ENCODE data around the gene SMYD4. TPM values are rescaled to one million over a fixed set of nuclear protein-coding genes. Genes with fewer than 3 reads are reported as not detected.

Gene SMYD4
- total RNA-seq, 2 experiments from 2014 or later, result 22.2 to 22.7 TPM

- ChIA-PET POLR2A (interaction anchor here (1.1 to 1.4 kb wide), 2 partner anchors 22 to 52 kb away, joined by 3 to 5 read pairs; partner anchors contain the start of gene SERPINF1), CTCF (interaction anchor here (0.8 to 3.3 kb wide), 8 partner anchors 9 to 125 kb away, joined by 3 to 16 read pairs (median 4); partner anchors contain the start of gene WDR81)
- no peaks in the 10 kb centered on the region for H3K4me1 Mint-ChIP-seq (ENCODE audit: low read depth)
- no peak for DNase-seq
- H3K9me3 Mint-ChIP-seq, result no peaks in the 10 kb centered on the region
- H3K27me3 Mint-ChIP-seq, result no peaks in the 10 kb centered on the region
- ATAC-seq, result no peak
- no peak for TF ChIP-seq CTCF (IDR thresholded peaks at IDR 0.05)
- H3K36me3 Mint-ChIP-seq (ENCODE audit: low read depth), result peaks cover 40% of the 10 kb centered on the region
- intact Hi-C loops (cut with micrococcal nuclease), result no loop called here
- no peak overlapping the region for H3K4me3 Mint-ChIP-seq
- no peak overlapping the region for H3K27ac Mint-ChIP-seq
Measured at GRCh38 chr17:1783271-1783670, 46.4 kb downstream of the SMYD4 start.

- ATAC-seq, result no peak
- no peaks in the 10 kb centered on the region for H3K27me3 Mint-ChIP-seq
- no peak for TF ChIP-seq CTCF (IDR thresholded peaks at IDR 0.05)
- no peak for DNase-seq
- intact Hi-C loops (cut with micrococcal nuclease), result no loop called here
- no peak overlapping the region for H3K4me3 Mint-ChIP-seq
- no peaks in the 10 kb centered on the region for H3K9me3 Mint-ChIP-seq
- H3K27ac Mint-ChIP-seq, result no peak overlapping the region
- POLR2A ChIA-PET, result interaction anchor here (1.0 to 1.4 kb wide), 2 partner anchors 9 to 21 kb away, joined by 4 to 5 read pairs; partner anchors contain the start of gene SERPINF1
- peaks cover 43% of the 10 kb centered on the region for H3K36me3 Mint-ChIP-seq (ENCODE audit: low read depth)
- H3K4me1 Mint-ChIP-seq (ENCODE audit: low read depth), result no peaks in the 10 kb centered on the region
- CTCF ChIA-PET, result interaction anchor here (1.4 to 3.3 kb wide), 3 partner anchors 10 to 123 kb away, joined by 3 to 16 read pairs (median 3); no protein-coding TSS in a partner anchor
Measured at GRCh38 chr17:1782171-1782567, 47.5 kb downstream of the SMYD4 start.

- ChIA-PET CTCF (interaction anchor here (0.7 to 1.0 kb wide), 3 partner anchors 10 to 58 kb away, joined by 3 to 4 read pairs (median 3); no protein-coding TSS in a partner anchor), POLR2A (interaction anchor here (1.0 to 1.6 kb wide), 2 partner anchors 13 to 14 kb away, joined by 3 read pairs; no protein-coding TSS in a partner anchor)
- no peak for DNase-seq
- Mint-ChIP-seq H3K27ac (no peak overlapping the region), H3K9me3 (no peaks in the 10 kb centered on the region), H3K27me3 (no peaks in the 10 kb centered on the region), H3K4me1 (ENCODE audit: low read depth) (no peaks in the 10 kb centered on the region), H3K36me3 (ENCODE audit: low read depth) (peaks cover 36% of the 10 kb centered on the region), H3K4me3 (no peak overlapping the region)
- intact Hi-C loops (cut with micrococcal nuclease), result loop anchor here (10.0 kb wide), 1 partner anchor 55 kb away; the partner anchor contains the start of gene WDR81
- ATAC-seq, result no peak
- TF ChIP-seq CTCF (IDR thresholded peaks at IDR 0.05), result no peak
Measured at GRCh38 chr17:1779571-1780131, 50.1 kb downstream of the SMYD4 start.

DNA sequence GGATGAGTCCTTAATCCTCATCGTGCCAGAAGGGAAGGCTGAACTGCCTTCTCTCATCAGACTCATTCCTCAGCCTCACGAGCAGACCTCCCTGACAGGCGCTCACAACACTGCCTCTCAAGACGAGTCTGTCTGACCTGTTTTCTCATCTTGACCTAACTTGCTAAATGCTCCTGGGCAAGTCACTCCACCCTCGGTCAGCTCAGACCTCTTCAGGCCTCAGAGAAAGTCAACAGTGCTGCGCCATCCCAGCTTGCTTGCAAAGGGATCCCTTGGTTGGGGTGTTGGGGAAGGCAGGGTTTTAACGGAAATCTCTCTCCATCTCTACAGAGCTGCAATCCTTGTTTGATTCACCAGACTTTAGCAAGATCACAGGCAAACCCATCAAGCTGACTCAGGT, 52.8 kb downstream of the SMYD4 start:
- CTCF ChIA-PET, result interaction anchor here (1.6 kb wide), 1 partner anchor 56 kb away, joined by 5 read pairs; no protein-coding TSS in a partner anchor
- Mint-ChIP-seq H3K4me3 (no peak overlapping the region), H3K9me3 (no peaks in the 10 kb centered on the region), H3K27me3 (no peaks in the 10 kb centered on the region), H3K4me1 (ENCODE audit: low read depth) (peaks cover 3% of the 10 kb centered on the region), H3K27ac (peak overlapping the region; percentile 12), H3K36me3 (ENCODE audit: low read depth) (peaks cover 16% of the 10 kb centered on the region)
- DNase-seq (no peak), ATAC-seq (no peak)
- POLR2A ChIA-PET, result interaction anchor here (0.8 to 1.4 kb wide), 2 partner anchors 16 to 58 kb away, joined by 3 read pairs; no protein-coding TSS in a partner anchor
- intact Hi-C loops (cut with micrococcal nuclease), result loop anchor here (10.0 kb wide), 1 partner anchor 52 kb away; the partner anchor contains the start of gene WDR81
- TF ChIP-seq CTCF (IDR thresholded peaks at IDR 0.05), result no peak

GRCh38 chr17:1776328-1776727, 53.4 kb downstream of the SMYD4 start:
- Mint-ChIP-seq H3K27ac (no peak overlapping the region), H3K4me3 (no peak overlapping the region), H3K4me1 (ENCODE audit: low read depth) (peaks cover 5% of the 10 kb centered on the region), H3K36me3 (ENCODE audit: low read depth) (peaks cover 12% of the 10 kb centered on the region), H3K9me3 (no peaks in the 10 kb centered on the region), H3K27me3 (no peaks in the 10 kb centered on the region)
- intact Hi-C loops (cut with micrococcal nuclease), result loop anchor here (10.0 kb wide), 1 partner anchor 52 kb away; the partner anchor contains the start of gene WDR81
- TF ChIP-seq CTCF (IDR thresholded peaks at IDR 0.05), result no peak
- ChIA-PET POLR2A (interaction anchor here (0.9 kb wide), 1 partner anchor 13 kb away, joined by 3 read pairs; no protein-coding TSS in a partner anchor), CTCF (interaction anchor here (1.6 kb wide), 1 partner anchor 55 kb away, joined by 5 read pairs; no protein-coding TSS in a partner anchor)
- ATAC-seq (no peak), DNase-seq (no peak)

Measured in activated CD8-positive, alpha-beta T cell treated with anti-CD3 and anti-CD28 coated beads for 36 hours (primary cell).